HG03066 (cell line): Measurements from ENCODE around the gene GALK1.
"Not testable (repeated sequence)": the region's sequence is repeated elsewhere in the genome, so short reads cannot be mapped to it uniquely, and the experiment has no call there.

Experiments used
- ATAC-seq: cut with Tn5 transposase; IDR thresholded peaks from one replicate; pipeline ENCODE4 v1.9.1; 2021; ENCODE audit warnings: low read depth; ENCODE audit not compliant: unreplicated experiment

The GALK1 gene

GRCh38 chr17:75764711-75765421, at the start of gene GALK1:
Gene GALK1, minus strand, starts transcription at chr17:75765192. Its CDS starts 56 bp downstream, at chr17:75765136.
- peak; percentile 60 for ATAC-seq

GRCh38 chr17:75814021-75814395, 49.0 kb upstream of the GALK1 start:
- no peak for ATAC-seq

DNA sequence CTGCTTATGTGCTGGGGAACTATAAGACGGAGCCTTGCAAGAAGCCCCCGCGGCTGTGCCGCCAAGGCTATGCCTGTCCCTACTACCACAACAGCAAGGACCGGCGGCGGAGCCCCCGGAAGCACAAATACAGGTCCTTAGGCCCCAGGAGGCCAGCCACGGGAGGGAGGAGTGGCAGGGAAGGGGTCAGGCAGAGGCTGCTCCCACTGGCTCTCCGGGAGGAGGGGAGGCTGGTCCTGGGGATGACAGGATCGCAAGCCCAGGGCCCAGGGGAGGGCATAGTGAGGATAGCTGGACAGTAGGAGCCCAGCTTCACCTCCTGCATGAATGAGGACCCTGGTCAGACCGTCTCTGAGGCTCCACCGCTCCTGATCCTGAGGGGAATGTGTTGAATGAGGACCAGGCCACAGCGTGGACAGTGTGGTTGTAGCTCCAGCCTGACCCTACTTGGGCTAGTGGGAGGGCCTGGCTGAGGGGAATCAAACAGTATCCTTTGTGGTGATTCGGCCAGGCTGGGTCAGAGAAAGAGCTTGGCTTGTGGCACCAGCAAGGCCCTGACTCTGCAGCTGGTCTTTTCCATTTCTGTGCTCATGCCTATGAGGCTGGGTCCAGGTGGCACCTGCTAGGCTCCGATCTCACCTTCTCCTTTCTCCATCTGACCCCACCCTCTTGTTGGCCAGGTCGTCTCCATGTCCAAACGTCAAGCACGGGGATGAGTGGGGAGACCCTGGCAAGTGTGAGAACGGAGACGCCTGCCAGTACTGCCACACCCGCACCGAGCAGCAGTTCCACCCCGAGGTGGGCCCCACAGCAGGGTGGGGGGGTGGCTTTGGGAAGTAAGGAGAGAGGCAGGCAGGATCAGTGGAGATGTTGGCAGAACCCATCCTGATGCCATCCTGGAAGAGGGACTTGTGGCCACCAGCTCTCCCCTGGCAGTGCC, 48.4 kb upstream of the GALK1 start:
- ATAC-seq: no peak

DNA sequence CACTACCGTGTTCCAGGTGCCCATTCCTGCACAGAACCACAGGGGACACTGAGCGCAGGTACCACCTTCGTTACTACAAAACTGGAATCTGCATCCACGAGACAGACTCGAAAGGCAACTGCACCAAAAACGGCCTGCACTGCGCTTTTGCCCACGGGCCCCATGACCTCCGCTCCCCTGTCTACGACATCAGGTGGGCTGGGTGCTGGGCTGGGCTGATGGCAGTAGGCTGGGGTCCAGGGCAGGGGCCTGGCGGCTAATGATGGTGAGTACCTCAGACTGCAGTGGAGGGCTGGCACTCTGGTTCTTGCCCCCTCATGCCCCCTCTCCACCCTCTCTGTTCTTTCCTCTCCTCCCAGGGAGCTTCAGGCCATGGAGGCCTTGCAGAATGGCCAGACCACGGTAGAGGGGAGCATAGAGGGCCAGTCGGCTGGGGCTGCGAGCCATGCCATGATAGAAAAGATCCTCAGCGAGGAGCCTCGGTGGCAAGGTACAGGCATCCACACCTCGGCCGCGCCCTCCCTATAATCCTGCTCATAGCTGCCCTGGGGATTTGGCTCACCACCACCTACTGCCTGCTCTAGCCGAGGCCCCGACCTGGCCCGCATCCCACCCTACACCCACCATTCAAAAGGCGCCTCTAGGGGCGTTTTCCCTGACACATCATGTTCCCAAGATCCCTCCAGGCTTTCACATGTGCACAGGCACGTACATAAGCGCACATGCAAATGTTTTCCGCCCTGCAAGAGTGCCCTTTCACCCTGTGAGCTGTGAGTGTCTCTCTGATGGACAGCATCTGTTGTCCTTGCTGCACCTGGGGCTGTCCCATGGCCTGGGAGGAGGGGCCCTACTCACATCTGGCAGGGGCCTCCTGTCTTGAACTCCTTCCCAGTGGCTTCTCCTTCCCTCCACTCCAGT, 47.4 kb upstream of the GALK1 start:
- no peak for ATAC-seq

DNA sequence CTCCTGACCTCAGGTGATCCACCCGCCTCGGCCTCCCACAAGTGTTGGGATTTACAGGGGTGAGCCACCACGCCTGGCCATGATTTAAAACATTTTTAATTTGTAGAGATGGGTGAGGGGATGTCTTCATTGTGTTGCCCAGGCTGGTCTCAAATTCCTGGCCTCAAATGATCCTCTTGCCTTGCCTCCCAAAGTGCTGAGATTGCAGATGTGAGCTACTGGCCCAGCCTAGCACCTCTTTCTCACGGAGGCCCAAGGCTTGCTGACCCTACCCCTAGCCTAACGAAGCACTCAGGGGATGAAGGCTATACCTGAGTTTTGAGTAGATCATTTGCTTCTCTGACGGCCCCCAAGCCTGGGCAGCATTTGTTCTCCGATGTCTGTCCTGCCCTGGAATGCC, 46.2 kb upstream of the GALK1 start:
- ATAC-seq: no peak

- ATAC-seq: not testable (repeated sequence)
Measured at GRCh38 chr17:75810756-75811155, 45.8 kb upstream of the GALK1 start.

DNA sequence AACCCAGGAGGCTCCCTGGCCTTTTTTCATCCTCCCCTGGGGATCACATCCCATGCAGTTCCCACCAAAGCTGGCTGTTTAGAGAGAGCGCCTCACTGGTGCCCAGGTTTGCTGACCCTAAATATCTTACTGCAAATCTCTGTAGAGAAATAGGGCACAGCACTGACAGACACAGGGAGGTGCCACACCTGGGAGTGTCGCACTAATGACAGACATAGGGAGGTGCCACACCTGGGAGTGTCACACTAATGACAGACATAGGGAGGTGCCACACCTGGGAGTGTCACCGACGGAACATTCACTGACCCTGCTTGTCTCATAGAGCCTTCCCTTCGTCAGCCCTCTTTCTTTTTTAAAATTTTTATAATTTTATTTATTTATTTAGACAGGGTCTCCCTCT, 45.2 kb upstream of the GALK1 start:
- ATAC-seq: no peak

GRCh38 chr17:75809631-75810111, 44.7 kb upstream of the GALK1 start:
- no peak for ATAC-seq

- ATAC-seq: peak; percentile 54
Measured at GRCh38 chr17:75808905-75809621, 44.1 kb upstream of the GALK1 start.

GRCh38 chr17:75808549-75808904, 43.5 kb upstream of the GALK1 start:
- ATAC-seq: no peak

- no peak for ATAC-seq
Measured at GRCh38 chr17:75807861-75808260, 42.9 kb upstream of the GALK1 start.

GRCh38 chr17:75806822-75807500, 42.0 kb upstream of the GALK1 start:
- ATAC-seq: no peak

- ATAC-seq: no peak
Measured at GRCh38 chr17:75803883-75804282, 38.9 kb upstream of the GALK1 start.

- ATAC-seq: no peak
Measured at GRCh38 chr17:75799402-75799801, 34.4 kb upstream of the GALK1 start.

- no peak for ATAC-seq
Measured at GRCh38 chr17:75795820-75796607, 31.0 kb upstream of the GALK1 start.

- no peak for ATAC-seq
Measured at GRCh38 chr17:75793460-75793859, 28.5 kb upstream of the GALK1 start.

DNA sequence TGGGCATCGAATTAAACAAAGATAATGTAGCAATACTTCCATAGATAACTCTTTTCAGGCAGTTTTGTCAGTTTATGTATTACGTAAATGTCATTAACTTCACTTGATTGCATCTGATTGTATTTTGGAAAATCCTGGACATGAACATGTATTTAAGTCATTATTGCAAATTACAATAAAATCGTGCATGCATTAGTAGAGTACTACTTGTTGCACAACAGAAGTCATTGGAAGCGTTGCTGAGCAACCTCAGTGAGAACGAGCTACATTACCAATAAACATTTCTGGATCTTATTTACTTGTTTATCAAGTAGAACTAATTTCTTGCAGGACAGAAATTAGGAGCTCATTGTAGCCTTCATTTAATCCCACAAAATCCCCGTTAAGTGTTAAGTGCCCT, 26.3 kb upstream of the GALK1 start:
- no peak for ATAC-seq

DNA sequence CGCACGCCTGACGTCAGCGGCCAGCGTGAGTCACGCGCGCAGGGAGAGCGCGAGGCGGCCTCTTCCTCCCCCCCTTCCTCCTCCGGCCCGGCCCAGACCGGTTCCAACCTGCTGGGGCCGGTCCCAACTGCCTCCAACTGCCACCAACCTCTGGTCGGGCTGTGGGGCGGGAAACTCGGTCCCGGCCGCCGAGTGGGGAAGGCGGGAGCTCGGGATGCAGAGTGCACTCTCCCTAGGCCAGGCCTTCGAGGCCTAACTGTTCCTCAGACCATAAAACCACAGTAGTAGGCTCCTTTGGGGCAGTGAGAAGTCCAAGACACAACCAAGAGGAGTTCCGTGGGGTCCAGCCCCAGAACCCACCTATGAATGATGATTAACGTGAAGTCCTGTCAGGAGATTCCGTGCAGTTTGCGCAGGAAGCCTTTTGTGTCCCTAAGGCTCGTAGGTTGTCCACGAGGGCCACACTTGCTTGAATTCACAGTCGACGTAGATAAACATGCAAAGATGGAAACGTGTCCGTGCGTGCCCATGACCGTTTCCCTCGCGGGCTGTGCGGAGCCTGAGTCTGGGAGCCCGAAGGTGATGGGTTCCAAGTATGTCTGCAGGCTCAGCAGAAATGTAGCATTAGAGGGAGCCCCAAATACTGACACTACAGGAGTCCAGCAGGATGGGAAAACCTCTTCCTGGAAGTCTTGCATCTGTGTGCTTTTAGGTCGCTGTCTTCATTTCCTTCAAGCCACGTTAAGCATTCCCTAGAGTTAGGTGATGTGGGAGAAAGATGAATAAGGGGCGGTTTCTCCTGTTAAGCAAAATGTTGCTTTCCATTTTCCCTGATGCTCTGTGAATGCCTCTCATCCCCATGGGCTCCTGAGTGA, 20.3 kb upstream of the GALK1 start:
- ATAC-seq: peak; percentile 50
